Hepatocyte (in vitro differentiated cells): ENCODE measurements around the gene CYGB.

Experiments
- CTCF ChIP-seq: fragments of 200-600 bp; sonication (generic); IDR thresholded peaks from 2 replicates; pipeline ENCODE4 v1.5.1; 2016; ENCODE audit warnings: antibody characterized with exemption, mild to moderate bottlenecking; ENCODE audit not compliant: poor library complexity
- EZH2phosphoT487 ChIP-seq: fragments of 200-600 bp; sonication (generic); IDR thresholded peaks from one replicate; pipeline ENCODE4 v1.6.1; 2018; ENCODE audit warnings: antibody characterized with exemption, mild to moderate bottlenecking, low read depth, moderate library complexity; ENCODE audit not compliant: unreplicated experiment, severe bottlenecking

DNA sequence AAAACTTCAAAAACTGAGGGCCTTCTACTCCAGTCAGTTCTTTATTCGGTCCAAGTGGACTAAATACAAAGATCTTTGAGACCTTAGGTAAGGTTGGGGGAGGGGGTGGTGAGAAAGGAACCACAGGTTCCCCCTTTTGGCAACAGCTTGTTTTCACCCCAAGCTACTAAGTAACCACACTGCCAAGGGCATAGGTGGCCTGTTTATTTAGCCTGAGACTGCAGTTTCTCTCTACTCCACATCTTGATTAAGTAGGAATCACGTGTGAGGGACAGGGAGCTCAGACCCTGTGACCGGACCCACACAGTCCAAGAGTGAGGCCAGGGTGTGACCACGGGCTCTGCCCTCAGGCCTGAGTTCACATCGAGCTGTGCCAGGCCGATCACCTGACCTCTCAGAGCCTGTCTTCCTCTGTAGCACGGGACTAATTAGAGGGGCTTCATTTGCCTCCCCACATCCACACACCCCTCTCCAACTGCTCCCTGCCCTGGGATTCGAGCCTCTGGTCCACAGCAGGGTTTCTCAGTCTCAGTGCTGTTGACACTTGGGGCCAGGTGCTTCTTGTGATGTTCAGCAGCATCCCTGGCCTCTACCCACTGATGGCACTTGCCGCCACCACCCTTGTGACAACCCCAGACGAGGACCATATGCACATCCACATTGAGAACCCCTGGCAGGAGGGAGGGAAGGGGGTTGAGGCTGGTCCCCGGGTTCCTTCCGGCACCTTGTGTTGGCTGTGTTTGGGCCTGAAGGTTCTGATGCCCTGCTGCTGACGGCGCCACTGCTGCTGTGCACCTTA is 30.3 kb upstream of the CYGB start:
- TF ChIP-seq CTCF (no peak), EZH2phosphoT487 (no peak)
